HepG2 (cell line): ENCODE measurements around the gene HFM1. TPM values are rescaled to one million over a fixed set of nuclear protein-coding genes. Genes with fewer than 3 reads are reported as not detected.

Source experiments
- ATAC-seq: fragments of 200-7000 bp; cut with Tn5 transposase; 3 replicates; pipeline ENCODE4 v1.9.1; 2020; ENCODE audit warnings: mild to moderate bottlenecking, moderate library complexity
- BruUV-seq: library from RNA; stranded (reverse); fragments of 400-500 nt; replicated peaks from 2 replicates; lab custom pipeline; 2021; lab: Mats Ljungman, UMichigan
- CTCF ChIA-PET: fragments of 300-600 bp; formaldehyde crosslinking; extraction: SDS; loops from one replicate; lab custom pipeline; 2021; ENCODE audit warnings: low total read pairs, inconsistent platforms, low intra/inter-chr PET ratio; lab: Yijun Ruan, JAX
- POLR2A ChIA-PET: fragments of 350-600 bp; sonication (Branson Sonifier 250); formaldehyde crosslinking; loops from one replicate; lab custom pipeline; 2020; ENCODE audit warnings: antibody characterized with exemption, inconsistent platforms; lab: Yijun Ruan, JAX
- DNase-seq: peaks from one replicate; pipeline ENCODE4 v3.0.0-alpha.2; 2015; ENCODE audit warnings: low spot score
- FAIRE-seq: peaks from 3 replicates; lab custom pipeline; 2011; peaks lifted over from hg19 to GRCh38; lab: Jason Lieb, UNC
- H2AFZ ChIP-seq: one replicate; pipeline ENCODE4 v1.6.1; 2011; ENCODE audit warnings: low read length, inconsistent platforms
- H3K27ac ChIP-seq: fragments of 300-600 bp; 3 replicates; pipeline ENCODE4 v1.8.0; 2011; ENCODE audit warnings: mixed run types, mild to moderate bottlenecking, mixed read lengths, low read length, inconsistent platforms; ENCODE audit not compliant: insufficient read depth; ENCODE audit errors: extremely low read length
- H3K27me3 ChIP-seq, 2 experiments: fragments of 200-600 bp in 1 of 2; 2 replicates in 1 of 2; 3 replicates in 1 of 2; pipeline versions ENCODE4 v1.6.0 to v1.8.0; 2011; ENCODE audit warnings: low read length in 2 of 2, mild to moderate bottlenecking in 2 of 2, moderate library complexity in 2 of 2, inconsistent platforms in 1 of 2; ENCODE audit not compliant: insufficient read depth in 2 of 2, control insufficient read depth in 1 of 2
- H3K36me3 ChIP-seq, 2 experiments: fragments of 200-600 bp in 1 of 2; replicated peaks in 1 of 2; 2 replicates in 1 of 2; 3 replicates in 1 of 2; pipeline versions ENCODE4 v1.5.1 to v1.8.0; 2011; ENCODE audit warnings: low read length in 2 of 2, inconsistent platforms in 1 of 2; ENCODE audit not compliant: insufficient read depth in 2 of 2, control insufficient read depth in 1 of 2
- H3K4me1 ChIP-seq: 2 replicates; pipeline ENCODE4 v1.5.1; 2012; ENCODE audit warnings: low read length, inconsistent platforms; ENCODE audit not compliant: insufficient read depth
- H3K4me2 ChIP-seq: 2 replicates; pipeline ENCODE4 v1.6.0; 2011; ENCODE audit warnings: low read depth, low read length, inconsistent platforms
- H3K4me3 ChIP-seq, 3 experiments: fragments of 200-600 bp in 1 of 3; sonication (generic), shearing (Covaris generic) in 1 of 3; replicated peaks in 1 of 3; 2 replicates each; pipeline ENCODE4 v1.5.1; 2011 to 2016; ENCODE audit warnings: low read length in 3 of 3, inconsistent platforms in 2 of 3, low read depth in 2 of 3, mild to moderate bottlenecking in 2 of 3, control low read depth in 1 of 3, mixed read lengths in 1 of 3; ENCODE audit not compliant: insufficient read depth in 1 of 3
- H3K79me2 ChIP-seq: one replicate; pipeline ENCODE4 v1.6.1; 2011; ENCODE audit warnings: low read length, inconsistent platforms; ENCODE audit not compliant: insufficient read depth
- H3K9ac ChIP-seq: 2 replicates; pipeline ENCODE4 v1.6.0; 2011; ENCODE audit warnings: mild to moderate bottlenecking, low read depth, low read length, inconsistent platforms; ENCODE audit not compliant: insufficient read depth
- H3K9me3 ChIP-seq: 2 replicates; pipeline ENCODE4 v1.5.1; 2012; ENCODE audit warnings: mild to moderate bottlenecking, low read length
- H4K20me1 ChIP-seq: 2 replicates; pipeline ENCODE4 v1.6.0; 2011; ENCODE audit warnings: inconsistent platforms, mild to moderate bottlenecking, low read length, moderate library complexity; ENCODE audit not compliant: insufficient read depth
- FOXC1 ChIP-seq: sonication (generic); formaldehyde crosslinking; IDR thresholded peaks from 2 replicates; pipeline ENCODE4 v1.8.0; 2022; ENCODE audit warnings: mild to moderate bottlenecking, missing genetic modification reagents, borderline replicate concordance
- MAFF ChIP-seq: IDR thresholded peaks from 2 replicates; pipeline ENCODE4 v1.6.1; 2011; ENCODE audit warnings: low read depth, low read length, improper control_type of control experiment
- MAFG ChIP-seq: sonication (generic); formaldehyde crosslinking; IDR thresholded peaks from 2 replicates; pipeline ENCODE4 v1.5.1; 2020; ENCODE audit warnings: mild to moderate bottlenecking, missing genetic modification reagents
- MAFK ChIP-seq, 2 experiments: IDR thresholded peaks in 1 of 2; conservative IDR thresholded peaks in 1 of 2; 2 replicates each; pipeline ENCODE4 v1.6.1; 2011; ENCODE audit warnings: improper control_type of control experiment in 2 of 2, low read length in 2 of 2
- NFE2 ChIP-seq: sonication (generic); formaldehyde crosslinking; IDR thresholded peaks from 2 replicates; pipeline ENCODE4 v1.4.0; 2020; ENCODE audit warnings: missing genetic modification reagents
- NFE2L2 ChIP-seq: fragments of 150-350 bp; IDR thresholded peaks from 2 replicates; pipeline ENCODE4 v1.6.1; 2014; ENCODE audit warnings: low read length
- RAD21 ChIP-seq: fragments of 450-650 bp; formaldehyde crosslinking; IDR thresholded peaks from 2 replicates; pipeline ENCODE4 v1.5.0; 2020; ENCODE audit warnings: mild to moderate bottlenecking
- SMC3 ChIP-seq: IDR thresholded peaks from 2 replicates; pipeline ENCODE4 v1.6.1; 2011; ENCODE audit warnings: low read length, improper control_type of control experiment
- STAG1 ChIP-seq: sonication (generic); formaldehyde crosslinking; IDR thresholded peaks from 2 replicates; pipeline ENCODE4 v1.4.0; 2020; ENCODE audit warnings: missing genetic modification reagents
- WGBS: methylation state at CpG from one replicate; pipeline ENCODE4 v1.1.6; 2017; ENCODE audit warnings: low lambda C conversion rate; 5-methylcytosine and 5-hydroxymethylcytosine counted together
- in situ Hi-C: cut with HindIII; loops from 2 replicates; pipeline ENCODE4 v1.10.0; 2017; ENCODE audit warnings: low pct_unique_long_range_greater_than_20kb; ENCODE audit not compliant: extremely low pct_ligation_motif_present
- intact Hi-C: fragments of 100-400 bp; cut with micrococcal nuclease; formaldehyde crosslinking; loops from one replicate; pipeline ENCODE4 v1.10.0; 2022; ENCODE audit not compliant: unreplicated experiment
- polyA plus RNA-seq, 8 experiments: library from polyadenylated mRNA; depleted of rRNA in 3 of 8; stranded (reverse) in 7 of 8; unstranded in 1 of 8; fragments of >200 nt; fragmentation: Illumina TruSeq in 4 of 8; extraction: Trizol in 4 of 8; gene quantifications; 2 replicates each; pipeline versions ENCODE4 v1.2.1 to v1.2.3, GENCODE V29; 2011 to 2016; ENCODE audit warnings: low read depth in 4 of 8, missing spikeins in 1 of 8, mixed read lengths in 1 of 8; ENCODE audit not compliant: insufficient read depth in 1 of 8
- total RNA-seq, 5 experiments: library from RNA; depleted of rRNA; stranded (reverse); fragments of >200 nt; fragmentation: Illumina TruSeq; extraction: Trizol; gene quantifications; 2 replicates each; pipeline ENCODE4 v1.2.3, GENCODE V29; 2016; ENCODE audit warnings: low read depth in 1 of 5
- TF ChIP-seq, protein P1 (sequence below): sonication (generic); formaldehyde crosslinking; IDR thresholded peaks from 2 replicates; pipeline ENCODE4 v1.5.0; 2020; ENCODE audit warnings: mild to moderate bottlenecking, missing genetic modification reagents, moderate library complexity
- TF ChIP-seq, protein P2 (sequence below): sonication (generic); formaldehyde crosslinking; IDR thresholded peaks from 2 replicates; pipeline ENCODE4 v1.4.0; 2020; ENCODE audit warnings: missing genetic modification reagents

The HFM1 gene
- total and polyA plus RNA-seq, 2 of the 13 experiments (the other 11 are each of a cell fraction or from before 2014, with no cell fraction given) = 0.29 to 1.4 TPM

DNA sequence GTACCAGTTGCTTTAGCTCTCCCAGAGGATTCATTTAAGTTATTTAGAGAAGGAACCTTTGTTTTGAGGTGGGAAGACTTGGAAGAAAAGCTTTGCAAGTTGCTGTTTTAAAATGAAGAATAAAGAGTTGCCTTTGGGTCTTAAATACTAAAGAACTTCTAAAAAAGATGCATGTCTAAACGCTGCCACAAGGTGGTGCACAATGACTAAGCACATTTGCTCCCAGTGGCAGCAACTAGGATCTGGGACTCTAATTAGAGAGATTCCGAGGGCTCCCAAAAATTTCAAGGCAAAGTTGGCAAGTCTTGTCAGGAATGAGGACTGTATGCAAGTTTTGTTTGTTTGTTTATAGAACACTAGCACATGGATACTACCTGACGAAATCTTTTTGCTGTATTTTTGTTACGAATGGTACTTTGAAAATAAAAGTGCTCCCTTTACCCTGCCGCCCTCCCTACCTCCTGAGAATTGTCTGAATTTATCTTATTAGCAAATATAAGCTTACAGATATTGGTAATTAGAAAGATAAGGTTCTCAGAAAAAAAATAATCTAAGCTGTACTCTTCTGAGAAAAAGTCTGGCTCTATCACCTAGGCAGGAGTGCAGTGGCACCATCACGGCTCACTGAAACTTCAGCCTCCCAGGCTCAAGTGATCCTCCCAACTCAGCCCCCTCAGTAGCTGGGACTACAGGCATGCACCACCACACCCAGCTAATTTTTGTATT lies 121.8 kb downstream of the HFM1 start:
- no peak overlapping the region for H2AFZ ChIP-seq
- FAIRE-seq = peak; percentile 39
- no peaks in the 10 kb centered on the region for H4K20me1 ChIP-seq
- POLR2A ChIA-PET = no interaction called here
- no peaks in the 10 kb centered on the region for H3K36me3 ChIP-seq
- peak; percentile 64 for DNase-seq
- H3K79me2 ChIP-seq = no peaks in the 10 kb centered on the region
- H3K4me2 ChIP-seq = peak overlapping the region; percentile 44
- no peaks in the 10 kb centered on the region for H3K27me3 ChIP-seq
- no peak overlapping the region for H3K9ac ChIP-seq
- 50% methylated on average over 6 of the region's 6 CpGs for WGBS
- no peaks in the 10 kb centered on the region for H3K9me3 ChIP-seq
- no peak overlapping the region for H3K4me3 ChIP-seq
- no TSS peak for BruUV-seq
- in situ Hi-C loops (loop anchor here (5.0 kb wide), 1 partner anchor 119 kb away; the partner anchor contains the start of gene HFM1), intact Hi-C loops (loop anchor here (1.0 kb wide), 2 partner anchors 119 to 218 kb away; no protein-coding TSS in a partner anchor)
- H3K27ac ChIP-seq = no peak overlapping the region
- CTCF ChIA-PET = interaction anchor here (1.7 kb wide), 1 partner anchor 119 kb away, joined by 7 read pairs; no protein-coding TSS in a partner anchor
- no peaks in the 10 kb centered on the region for H3K4me1 ChIP-seq
- ATAC-seq = peak; percentile 79
- TF ChIP-seq SMC3 (peak; percentile 75), FOXC1 (CRISPR knock-in tag) (no peak), NFE2 (CRISPR knock-in tag) (peak; percentile 96), MAFF (peak; percentile 69; the same call in 1 of the 2 replicates), RAD21 (CRISPR knock-in tag) (peak; percentile 52; the same call in 1 of the 2 replicates), NFE2L2 (peak; percentile 99), MAFG (peak; percentile 39; the same call in 1 of the 2 replicates), STAG1 (CRISPR knock-in tag) (peak; percentile 72), MAFK (conservative IDR thresholded peaks at IDR 0.05 in 1 of 2, IDR thresholded peaks at IDR 0.05 in 1 of 2; ENCODE audit: low read length in 2 of 2) (peak; percentile 73 to 90)
- TF ChIP-seq, protein P1, sequence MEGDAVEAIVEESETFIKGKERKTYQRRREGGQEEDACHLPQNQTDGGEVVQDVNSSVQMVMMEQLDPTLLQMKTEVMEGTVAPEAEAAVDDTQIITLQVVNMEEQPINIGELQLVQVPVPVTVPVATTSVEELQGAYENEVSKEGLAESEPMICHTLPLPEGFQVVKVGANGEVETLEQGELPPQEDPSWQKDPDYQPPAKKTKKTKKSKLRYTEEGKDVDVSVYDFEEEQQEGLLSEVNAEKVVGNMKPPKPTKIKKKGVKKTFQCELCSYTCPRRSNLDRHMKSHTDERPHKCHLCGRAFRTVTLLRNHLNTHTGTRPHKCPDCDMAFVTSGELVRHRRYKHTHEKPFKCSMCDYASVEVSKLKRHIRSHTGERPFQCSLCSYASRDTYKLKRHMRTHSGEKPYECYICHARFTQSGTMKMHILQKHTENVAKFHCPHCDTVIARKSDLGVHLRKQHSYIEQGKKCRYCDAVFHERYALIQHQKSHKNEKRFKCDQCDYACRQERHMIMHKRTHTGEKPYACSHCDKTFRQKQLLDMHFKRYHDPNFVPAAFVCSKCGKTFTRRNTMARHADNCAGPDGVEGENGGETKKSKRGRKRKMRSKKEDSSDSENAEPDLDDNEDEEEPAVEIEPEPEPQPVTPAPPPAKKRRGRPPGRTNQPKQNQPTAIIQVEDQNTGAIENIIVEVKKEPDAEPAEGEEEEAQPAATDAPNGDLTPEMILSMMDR = peak; percentile 71
- TF ChIP-seq, protein P2, sequence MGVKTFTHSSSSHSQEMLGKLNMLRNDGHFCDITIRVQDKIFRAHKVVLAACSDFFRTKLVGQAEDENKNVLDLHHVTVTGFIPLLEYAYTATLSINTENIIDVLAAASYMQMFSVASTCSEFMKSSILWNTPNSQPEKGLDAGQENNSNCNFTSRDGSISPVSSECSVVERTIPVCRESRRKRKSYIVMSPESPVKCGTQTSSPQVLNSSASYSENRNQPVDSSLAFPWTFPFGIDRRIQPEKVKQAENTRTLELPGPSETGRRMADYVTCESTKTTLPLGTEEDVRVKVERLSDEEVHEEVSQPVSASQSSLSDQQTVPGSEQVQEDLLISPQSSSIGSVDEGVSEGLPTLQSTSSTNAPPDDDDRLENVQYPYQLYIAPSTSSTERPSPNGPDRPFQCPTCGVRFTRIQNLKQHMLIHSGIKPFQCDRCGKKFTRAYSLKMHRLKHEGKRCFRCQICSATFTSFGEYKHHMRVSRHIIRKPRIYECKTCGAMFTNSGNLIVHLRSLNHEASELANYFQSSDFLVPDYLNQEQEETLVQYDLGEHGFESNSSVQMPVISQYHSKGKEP (CRISPR knock-in tag) = no peak
